Stimulated activated CD8-positive, alpha-beta memory T cell treated with anti-CD3 and anti-CD28 coated beads, Interleukin-7, amount 100 ng/mL, for 24 hours (primary cell): ENCODE measurements around the gene IGFLR1.

ENCODE experiments used
- DNase-seq: peaks from one replicate; pipeline ENCODE4 v3.0.0-alpha.2; 2020; ENCODE audit warnings: low read depth

Gene IGFLR1, protein sequence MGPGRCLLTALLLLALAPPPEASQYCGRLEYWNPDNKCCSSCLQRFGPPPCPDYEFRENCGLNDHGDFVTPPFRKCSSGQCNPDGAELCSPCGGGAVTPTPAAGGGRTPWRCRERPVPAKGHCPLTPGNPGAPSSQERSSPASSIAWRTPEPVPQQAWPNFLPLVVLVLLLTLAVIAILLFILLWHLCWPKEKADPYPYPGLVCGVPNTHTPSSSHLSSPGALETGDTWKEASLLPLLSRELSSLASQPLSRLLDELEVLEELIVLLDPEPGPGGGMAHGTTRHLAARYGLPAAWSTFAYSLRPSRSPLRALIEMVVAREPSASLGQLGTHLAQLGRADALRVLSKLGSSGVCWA

DNA sequence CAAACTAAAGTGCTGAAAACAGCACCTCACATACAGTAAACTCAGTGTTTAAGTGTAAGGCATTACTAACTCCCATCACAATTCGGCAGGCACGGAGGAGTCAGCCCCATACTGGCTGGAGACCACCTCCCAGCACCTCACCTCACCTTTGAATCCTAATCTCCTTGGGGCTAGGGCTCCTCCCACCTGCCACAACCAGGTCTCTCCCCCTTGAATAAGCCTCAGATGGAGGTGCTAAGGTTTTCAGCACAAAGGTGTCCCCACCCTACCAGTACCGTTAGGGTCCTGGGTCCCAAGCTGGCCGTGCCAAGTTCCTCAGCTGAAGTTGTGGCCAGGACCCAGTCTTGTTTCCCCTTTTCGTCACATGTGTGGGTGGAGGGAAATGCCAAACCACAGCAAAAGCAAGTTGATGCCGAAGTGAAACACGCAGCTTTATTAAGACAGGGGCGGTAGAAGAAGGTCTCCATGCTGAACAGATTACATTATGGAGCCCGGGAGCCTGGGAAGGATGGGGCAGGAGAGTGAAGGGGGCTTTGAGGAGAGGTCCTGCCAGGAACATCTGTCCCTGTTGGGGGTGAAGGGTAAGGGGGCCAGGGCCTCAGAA, at the start of gene IGFLR1:
Gene IGFLR1 (minus strand): TSS at position 332 of the 604 bp plus-strand sequence. CDS start 1,272 bp downstream, outside the sequence.
- DNase-seq: no peak

DNA sequence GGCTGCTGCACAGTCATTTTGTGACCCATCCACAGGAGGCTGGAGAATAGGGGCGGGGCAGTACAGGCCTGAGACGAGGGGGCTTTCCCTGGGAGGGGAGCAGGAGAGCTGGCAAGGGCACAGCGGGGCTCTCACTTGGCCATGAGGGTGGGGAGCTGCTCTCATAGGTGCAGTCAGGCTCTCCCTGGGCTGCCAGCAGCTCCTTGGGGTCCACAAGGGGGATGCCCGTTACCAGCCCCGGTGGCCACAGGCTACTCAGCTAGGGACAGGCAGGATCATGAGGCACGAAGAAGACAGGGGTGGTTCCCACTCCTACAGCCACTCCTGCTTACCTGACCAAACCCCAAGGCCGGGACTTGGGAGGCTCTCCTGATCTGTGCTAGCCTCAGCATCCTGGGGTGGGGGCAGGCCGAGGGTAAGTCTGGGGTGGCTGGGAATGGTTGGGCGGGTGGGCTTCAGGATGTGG, 49.6 kb upstream of the IGFLR1 start:
- no peak for DNase-seq

DNA sequence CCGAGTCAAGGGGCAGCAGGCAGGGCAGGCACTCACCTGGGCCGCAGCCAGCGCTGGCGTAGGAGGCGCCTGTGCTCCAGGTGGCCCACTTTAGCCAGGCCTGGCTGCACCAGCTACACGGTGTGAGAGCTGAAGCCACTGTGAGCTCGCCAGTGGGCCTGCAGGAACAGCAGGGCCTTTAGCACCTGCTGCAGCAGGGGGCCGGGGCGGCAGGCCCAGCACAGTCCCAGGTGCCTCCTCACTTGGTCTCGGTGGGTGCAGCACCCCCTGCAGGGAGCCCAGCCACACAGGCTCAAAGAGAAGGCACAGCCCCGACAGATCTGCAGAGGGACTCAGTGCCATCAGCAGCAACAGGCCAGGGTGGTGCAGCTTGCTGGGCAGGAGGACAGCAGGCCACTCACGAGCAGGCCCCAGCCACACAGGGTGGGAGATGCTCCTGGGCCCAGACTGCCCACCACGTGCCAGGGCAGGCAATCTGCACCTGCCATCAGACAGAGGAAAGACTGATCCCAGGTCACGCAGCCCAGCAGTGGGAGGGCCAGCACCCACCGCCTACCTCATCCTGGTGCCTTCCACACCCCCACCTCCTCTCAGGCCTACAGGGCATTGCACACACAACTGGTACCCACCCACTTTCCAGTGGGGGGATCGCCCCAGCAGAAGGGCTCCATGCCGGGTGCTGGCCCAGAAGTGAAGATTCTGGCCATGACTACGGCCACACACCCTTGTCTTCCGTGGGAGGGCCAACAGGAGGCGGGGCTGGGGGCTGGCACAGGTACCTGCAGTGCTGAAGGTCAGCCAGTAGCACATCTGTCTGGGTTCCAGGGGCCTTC, 48.9 kb upstream of the IGFLR1 start:
- DNase-seq: no peak

DNA sequence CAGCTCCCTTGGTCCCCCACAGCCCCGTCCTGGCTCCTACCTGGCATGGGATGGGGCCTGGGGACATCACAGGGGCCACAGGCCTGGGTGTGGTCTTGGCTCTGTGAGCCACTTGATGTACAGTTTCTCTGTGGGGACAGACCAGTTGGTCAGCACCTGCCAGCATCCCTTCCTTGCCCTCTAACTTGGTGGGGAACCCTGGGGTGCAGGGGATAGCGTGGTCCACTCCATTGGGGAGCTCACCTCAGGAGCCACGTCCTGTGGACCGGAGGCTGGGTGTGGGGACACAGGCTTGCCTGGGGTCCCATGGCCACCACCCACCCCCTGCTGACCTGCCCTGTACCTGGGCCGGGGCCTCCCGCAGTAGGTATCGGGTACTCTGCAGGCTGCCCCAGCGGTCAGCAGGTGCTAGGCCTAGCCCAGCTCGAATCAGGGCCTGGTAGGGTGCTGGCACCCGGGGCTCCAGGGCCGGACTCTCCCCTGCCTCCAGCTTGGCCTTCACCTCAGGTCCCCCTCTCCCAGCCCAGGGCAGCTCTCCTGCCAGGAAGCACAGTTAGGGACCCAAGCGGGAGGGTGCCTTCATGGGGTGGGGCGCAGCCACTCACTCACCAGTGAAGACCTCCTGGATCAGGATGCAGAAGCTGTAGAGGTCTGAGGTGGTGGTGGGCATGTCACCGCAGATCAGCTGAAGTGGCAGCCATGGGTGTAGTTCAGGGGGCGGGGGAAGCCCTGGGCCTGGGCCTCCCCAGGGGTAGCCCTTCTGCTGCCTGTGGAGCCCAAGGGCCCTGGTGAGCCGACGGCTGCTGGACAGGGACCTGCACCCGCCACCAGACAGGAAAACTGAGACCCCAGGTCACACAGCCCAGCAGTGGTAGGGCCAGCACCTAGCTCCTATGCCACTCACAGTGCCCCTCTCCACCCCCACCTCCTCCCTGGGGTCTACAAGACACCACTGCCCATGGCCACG, 48.0 kb upstream of the IGFLR1 start:
- DNase-seq: no peak

DNA sequence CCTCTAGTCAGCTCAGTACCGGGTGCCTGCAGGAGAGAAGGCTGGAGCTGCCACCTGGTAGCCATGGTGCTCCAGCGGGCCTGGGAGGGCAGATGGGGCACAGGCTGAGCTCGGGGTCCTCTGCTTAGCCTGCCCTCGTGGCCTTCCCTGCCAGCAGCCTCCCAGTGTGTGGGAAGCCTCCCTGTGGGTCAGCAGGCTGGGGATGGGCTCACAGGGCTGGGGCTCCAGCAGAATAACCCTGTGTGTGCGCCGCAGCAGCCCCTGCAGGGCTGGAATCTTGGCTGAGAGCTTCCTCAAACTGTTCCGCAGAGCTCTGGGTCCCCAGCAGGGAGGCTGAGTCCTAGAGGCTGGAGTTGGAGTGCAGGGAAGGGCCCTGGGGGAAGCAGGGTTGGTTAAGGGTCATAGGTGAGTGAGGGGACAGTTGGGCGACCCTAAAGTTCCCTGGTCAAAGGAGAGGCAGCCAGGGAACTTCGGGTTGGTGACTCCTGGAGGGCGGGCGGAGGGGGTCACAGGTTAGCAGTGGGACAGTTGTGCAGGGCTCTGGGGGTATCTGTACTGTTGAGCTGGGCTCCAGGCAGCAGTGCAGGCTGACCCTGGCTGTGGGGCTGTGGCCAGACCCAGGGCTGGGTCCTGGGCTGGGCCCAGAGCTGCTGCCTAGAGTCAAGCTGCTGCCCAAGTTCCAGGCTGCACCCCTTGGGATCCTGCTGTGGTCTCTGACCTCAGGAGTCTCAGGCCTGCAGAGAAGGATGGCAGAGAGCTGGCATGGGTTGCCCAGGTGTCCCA, 47.1 kb upstream of the IGFLR1 start:
- no peak for DNase-seq

DNA sequence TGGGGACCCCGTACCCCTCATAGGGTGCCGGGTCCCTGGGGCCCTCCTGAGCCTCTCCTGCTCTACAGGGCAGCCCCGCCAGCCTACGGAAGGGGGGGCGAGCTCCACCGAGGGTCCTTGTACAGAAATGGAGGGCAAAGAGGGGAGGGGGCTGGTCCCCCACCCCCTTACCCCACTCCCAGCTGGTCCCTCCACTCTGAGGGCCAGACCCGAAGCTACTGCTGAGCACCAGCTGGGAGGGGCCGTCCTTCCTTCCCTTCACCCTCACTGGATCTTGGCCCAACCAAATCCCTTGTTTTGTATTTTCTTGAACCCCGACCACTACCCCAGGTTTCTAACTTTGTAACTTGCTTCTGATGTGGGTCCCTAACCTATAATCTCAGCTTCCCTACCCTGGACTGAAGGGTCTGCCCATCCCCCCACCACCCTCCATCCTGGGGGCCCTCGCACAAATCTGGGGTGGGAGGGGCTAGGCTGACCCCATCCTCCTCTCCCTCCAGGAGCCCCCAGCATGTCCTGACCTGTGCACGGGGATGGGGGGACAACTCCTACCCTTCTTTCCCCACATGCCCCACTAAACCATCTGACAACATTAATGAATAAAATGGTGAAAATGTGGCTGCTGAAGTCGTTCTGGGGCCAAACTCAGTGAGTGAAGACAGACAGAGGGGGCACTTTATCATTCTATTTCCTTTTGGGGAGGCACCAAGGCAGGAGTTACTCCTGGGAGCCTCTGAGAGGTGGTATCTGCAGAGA, 46.1 kb upstream of the IGFLR1 start:
- no peak for DNase-seq

DNA sequence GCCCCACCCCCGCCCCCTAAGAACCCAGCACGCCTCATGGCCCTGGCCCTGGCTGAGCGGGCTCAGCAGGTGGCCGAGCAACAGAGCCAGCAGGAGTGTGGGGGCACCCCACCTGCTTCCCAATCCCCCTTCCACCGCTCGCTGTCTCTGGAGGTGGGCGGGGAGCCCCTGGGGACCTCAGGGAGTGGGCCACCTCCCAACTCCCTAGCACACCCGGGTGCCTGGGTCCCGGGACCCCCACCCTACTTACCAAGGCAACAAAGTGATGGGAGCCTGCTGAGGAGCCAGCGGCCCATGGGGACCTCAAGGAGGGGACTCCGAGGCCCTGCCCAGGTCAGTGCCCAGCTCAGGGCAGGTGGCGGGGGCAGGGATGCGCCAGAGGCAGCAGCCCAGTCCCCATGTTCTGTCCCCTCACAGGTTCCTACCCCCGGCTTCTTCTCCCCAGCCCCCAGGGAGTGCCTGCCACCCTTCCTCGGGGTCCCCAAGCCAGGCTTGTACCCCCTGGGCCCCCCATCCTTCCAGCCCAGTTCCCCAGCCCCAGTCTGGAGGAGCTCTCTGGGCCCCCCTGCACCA, 45.1 kb upstream of the IGFLR1 start:
- DNase-seq: no peak

DNA sequence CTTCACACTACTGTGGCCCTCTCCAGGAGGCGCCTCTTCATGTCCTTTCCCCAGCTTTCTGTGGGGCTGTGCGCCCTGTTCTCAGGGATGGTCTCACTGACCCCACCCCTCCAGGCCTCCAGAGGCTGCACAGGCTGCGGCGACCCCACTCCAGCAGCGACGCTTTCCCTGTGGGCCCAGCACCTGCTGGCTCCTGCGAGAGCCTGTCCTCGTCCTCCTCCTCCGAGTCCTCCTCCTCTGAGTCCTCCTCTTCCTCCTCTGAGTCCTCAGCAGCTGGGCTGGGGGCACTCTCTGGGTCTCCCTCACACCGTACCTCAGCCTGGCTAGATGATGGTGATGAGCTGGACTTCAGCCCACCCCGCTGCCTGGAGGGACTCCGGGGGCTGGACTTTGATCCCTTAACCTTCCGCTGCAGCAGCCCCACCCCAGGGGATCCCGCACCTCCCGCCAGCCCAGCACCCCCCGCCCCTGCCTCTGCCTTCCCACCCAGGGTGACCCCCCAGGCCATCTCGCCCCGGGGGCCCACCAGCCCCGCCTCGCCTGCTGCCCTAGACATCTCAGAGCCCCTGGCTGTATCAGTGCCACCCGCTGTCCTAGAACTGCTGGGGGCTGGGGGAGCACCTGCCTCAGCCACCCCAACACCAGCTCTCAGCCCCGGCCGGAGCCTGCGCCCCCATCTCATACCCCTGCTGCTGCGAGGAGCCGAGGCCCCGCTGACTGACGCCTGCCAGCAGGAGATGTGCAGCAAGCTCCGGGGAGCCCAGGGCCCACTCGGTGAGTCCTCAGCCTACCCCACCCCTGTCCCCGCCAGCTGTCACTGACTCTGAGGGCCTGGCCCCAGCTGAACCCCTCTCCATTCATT, 44.3 kb upstream of the IGFLR1 start:
- DNase-seq: no peak

DNA sequence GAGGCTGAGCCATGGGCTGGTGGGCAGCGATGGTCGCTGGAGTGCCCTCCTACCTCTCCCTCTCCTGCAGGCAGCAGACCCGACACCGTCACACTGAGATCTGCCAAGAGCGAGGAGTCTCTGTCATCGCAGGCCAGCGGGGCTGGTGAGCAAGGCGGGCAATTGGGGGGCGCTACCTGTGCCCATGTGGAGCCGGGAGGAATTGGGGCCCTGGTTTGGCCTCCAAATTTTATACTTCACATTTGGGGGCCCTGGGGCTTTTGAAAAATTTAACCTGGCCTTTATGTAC, 43.0 kb upstream of the IGFLR1 start:
- DNase-seq: no peak

DNA sequence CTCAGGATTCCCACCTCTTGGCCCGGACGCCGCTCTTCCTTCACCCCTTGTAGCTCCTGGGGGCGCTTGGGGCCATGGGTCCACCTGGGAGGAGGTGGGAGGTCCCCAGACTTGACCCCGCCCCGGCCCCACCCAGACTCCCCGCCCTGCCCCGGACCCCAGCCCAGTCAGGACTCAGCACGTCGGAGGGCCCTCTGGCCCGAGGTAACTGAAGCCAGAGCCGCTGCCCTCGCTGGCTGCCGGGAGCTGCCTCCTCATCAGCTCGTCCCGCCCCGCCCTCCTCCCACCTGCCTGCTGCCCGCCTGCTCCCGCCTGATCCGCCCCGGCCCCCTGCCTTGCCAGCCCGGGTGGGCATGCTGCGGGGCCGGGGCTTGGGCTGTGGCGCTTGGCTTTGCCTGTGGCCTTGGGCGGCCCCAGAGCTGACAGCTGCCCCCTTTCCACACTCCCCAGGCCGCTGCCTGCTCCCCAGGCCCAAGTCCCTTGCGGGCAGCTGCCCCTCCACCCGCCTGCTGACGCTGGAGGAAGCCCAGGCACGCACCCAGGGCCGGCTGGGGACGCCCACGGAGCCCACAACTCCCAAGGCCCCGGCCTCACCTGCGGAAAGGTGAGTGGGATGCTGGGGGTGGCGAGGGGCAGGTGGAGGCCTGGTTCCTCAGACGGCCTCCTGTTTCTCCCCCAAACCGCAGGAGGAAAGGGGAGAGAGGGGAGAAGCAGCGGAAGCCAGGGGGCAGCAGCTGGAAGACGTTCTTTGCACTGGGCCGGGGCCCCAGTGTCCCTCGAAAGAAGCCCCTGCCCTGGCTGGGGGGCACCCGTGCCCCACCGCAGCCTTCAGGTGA, 42.5 kb upstream of the IGFLR1 start:
- DNase-seq: no peak

DNA sequence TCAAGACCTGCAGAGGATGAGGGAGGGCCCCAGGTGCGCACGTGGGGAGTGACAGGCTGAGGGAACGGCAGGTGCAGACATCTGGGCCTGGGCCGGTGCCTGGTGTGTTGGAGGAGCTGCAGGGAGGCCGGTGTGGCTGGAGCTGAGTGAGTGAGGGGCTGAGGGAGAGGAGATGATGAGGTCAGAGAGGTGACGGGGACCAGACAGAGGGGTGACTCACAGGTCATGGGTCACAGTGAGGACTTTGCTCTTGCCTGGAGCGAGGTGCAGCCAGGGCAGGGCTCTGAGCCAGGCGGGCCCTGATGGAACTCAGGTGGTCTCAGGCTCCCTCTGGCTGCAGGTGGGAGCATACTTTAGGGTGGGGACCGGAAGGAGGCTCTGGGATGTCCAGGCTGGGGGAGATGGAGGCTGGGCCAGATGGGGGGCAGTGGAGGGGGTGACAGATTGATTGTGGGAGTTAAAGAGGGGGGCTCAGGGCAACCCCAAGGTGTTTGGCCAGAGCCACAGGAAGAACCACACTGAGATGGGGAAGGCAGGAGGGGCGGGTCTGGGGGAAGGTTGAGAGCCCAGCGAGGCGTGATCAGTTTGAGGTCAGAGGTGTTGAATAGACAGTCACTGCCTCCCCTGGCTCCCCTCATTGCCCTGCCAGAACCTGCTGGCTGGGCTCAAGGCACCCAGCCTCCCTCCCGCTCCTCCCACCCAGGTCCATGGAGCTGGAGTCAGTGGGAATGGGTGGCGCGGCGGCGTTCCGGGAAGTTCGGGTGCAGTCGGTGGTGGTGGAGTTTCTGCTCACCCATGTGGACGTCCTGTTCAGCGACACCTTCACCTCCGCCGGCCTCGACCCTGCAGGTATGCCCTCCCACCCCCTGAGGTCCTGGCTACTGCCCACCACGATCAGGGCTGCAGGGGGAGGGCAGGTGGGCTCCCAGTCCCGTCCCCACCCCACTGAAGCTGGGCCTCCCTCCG, 41.5 kb upstream of the IGFLR1 start:
- DNase-seq: no peak

DNA sequence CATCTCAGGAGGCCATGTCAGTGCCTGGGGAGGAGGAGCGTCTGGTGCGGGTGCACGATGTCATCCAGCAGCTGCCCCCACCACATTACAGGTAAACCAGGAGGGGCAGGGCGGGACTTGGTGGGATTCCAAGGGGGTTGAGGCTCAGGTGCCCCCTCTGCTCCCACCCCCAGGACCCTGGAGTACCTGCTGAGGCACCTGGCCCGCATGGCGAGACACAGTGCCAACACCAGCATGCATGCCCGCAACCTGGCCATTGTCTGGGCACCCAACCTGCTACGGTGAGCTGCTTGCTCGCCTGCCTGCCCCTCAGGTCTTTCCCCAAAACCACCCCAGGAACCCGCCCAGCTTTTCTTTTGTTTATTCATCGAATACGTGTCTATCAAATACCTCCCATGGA, 40.3 kb upstream of the IGFLR1 start:
- DNase-seq: no peak

DNA sequence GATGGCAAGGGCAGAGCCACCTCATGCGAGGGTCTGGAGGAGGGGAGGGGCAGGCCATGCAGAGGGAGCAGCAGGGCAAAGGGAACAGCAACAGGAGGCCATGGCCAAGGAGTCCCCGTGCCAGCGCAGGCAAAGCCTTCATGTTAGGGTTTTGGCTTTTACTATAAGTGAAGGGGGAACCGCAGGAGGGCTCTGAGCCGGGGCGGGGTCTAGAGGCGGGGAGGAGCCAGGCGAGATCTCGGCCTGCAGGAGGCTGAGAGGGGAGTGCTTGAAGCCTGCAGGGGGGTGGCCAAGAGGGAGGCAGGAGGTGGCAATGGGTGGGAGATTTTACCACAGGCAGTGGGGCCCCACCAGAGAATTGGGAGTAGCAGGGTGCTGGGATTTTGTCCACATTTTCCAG, 39.4 kb upstream of the IGFLR1 start:
- no peak for DNase-seq

DNA sequence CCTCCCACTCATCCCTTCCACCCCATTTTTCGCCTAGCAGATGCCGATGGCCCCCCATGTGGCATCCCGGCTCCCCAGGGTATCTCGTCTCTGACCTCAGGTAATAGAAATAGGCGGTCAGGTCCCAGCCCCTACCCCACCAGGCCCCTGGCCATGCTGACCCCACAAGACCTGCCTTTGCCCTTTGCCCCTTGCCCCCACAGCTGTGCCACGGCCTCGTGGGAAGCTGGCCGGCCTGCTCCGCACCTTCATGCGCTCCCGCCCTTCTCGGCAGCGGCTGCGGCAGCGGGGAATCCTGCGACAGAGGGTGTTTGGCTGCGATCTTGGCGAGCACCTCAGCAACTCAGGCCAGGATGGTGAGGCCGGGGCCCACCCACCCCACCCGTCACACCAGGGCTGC, 38.5 kb upstream of the IGFLR1 start:
- no peak for DNase-seq

DNA sequence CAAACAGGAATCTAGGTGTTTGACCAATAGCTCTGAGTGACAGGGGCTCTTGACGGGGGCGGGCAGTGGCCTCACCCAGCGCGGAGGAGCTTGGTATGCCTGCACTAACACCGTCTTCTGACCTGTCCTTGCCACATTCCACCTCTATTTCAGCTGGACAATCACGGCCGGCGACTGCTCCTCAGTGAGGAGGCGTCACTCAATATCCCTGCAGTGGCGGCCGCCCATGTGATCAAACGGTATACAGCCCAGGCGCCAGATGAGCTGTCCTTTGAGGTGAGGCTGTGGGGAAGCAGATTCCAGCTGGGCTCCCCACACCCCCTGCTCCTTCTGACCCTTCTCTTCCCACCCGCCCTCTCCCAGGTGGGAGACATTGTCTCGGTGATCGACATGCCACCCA, 37.8 kb upstream of the IGFLR1 start:
- DNase-seq: no peak

DNA sequence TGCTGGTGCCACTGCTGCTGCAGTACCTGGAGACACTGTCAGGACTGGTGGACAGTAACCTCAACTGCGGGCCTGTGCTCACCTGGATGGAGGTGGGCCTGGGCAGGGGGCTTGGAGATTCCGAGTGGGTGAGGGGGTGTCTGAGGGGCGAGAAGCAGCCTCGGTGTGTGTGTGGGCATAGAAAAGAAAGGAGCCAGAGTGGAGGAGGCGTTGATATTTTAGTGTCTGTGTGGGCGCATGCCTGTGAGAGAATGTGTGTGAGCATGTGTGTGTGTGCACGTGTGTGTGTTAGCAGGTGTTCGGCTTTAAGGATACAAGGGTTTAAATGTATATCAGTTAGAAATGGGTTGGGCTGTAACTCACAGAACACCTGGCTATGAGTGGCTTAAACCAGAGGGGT, 36.8 kb upstream of the IGFLR1 start:
- DNase-seq: no peak

DNA sequence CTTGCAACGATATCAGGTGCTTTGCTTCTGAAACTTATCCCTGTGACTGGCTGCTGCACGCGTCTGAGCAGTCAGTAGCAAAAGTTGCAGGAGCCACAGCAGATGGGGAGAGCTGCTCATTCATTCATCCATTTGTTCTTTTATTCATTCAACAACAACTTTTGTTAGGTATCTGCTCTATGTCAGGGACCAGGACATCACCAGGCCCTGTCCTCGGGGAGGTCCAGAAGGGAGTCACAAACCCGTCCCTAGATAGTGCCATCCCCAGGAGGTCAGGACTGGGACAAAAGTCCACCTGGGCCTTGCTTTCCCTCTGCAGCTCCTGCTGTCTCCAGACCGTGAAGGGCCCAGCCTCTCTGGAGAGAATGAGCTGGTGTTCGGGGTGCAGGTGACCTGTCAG, 35.7 kb upstream of the IGFLR1 start:
- no peak for DNase-seq
